OCI-LY1 (cell line): Measurements from ENCODE around the gene CAMK1G.

Source experiments
- H2AFZ ChIP-seq: fragments of 200-600 bp; sonication (generic), shearing (Covaris generic); 2 replicates; pipeline ENCODE4 v1.6.0; 2014; ENCODE audit warnings: antibody characterized with exemption, mild to moderate bottlenecking, low read length
- H3F3A ChIP-seq: fragments of 200-600 bp; sonication (generic), shearing (Covaris generic); 2 replicates; pipeline ENCODE4 v1.6.0; 2014; ENCODE audit warnings: mild to moderate bottlenecking, antibody characterized with exemption, low read length, moderate library complexity; ENCODE audit not compliant: insufficient read depth
- H3K27ac ChIP-seq: fragments of 200-600 bp; sonication (generic); 2 replicates; pipeline ENCODE4 v1.5.1; 2014; ENCODE audit warnings: low read length, mixed run types, mild to moderate bottlenecking, low read depth; ENCODE audit not compliant: poor library complexity, severe bottlenecking
- H3K27me3 ChIP-seq: fragments of 200-600 bp; sonication (generic); 2 replicates; pipeline ENCODE4 v1.6.0; 2014; ENCODE audit warnings: antibody characterized with exemption, mild to moderate bottlenecking, low read length, moderate library complexity; ENCODE audit not compliant: insufficient read depth
- H3K36me3 ChIP-seq: fragments of 200-600 bp; sonication (generic); 2 replicates; pipeline ENCODE4 v1.6.1; 2014; ENCODE audit warnings: mild to moderate bottlenecking, antibody characterized with exemption, low read length, moderate library complexity, mixed read lengths; ENCODE audit not compliant: insufficient read depth
- H3K4me1 ChIP-seq: fragments of 200-600 bp; sonication (generic); 2 replicates; pipeline ENCODE4 v1.5.1; 2014; ENCODE audit warnings: mild to moderate bottlenecking, low read length, moderate library complexity; ENCODE audit not compliant: insufficient read depth, severe bottlenecking
- H3K4me2 ChIP-seq: fragments of 200-600 bp; sonication (generic), shearing (Covaris generic); 2 replicates; pipeline ENCODE4 v1.6.1; 2014; ENCODE audit warnings: low read length
- H3K4me3 ChIP-seq: fragments of 200-600 bp; sonication (generic); 2 replicates; pipeline ENCODE4 v1.5.1; 2014; ENCODE audit warnings: low read length, low read depth, mild to moderate bottlenecking, mixed read lengths; ENCODE audit not compliant: poor library complexity, severe bottlenecking
- H3K79me2 ChIP-seq: fragments of 200-600 bp; shearing (Covaris generic); 2 replicates; pipeline ENCODE4 v1.6.1; 2016; ENCODE audit warnings: mixed run types, low read length, mixed read lengths; ENCODE audit not compliant: insufficient read depth
- H3K9ac ChIP-seq: fragments of 200-600 bp; sonication (generic), shearing (Covaris generic); 2 replicates; pipeline ENCODE4 v1.6.1; 2014; ENCODE audit warnings: mild to moderate bottlenecking, low read length, mixed read lengths
- H3K9me2 ChIP-seq: fragments of 200-600 bp; sonication (generic), shearing (Covaris generic); 2 replicates; pipeline ENCODE4 v1.6.1; 2014; ENCODE audit warnings: low read depth, mild to moderate bottlenecking, low read length, mixed read lengths
- H3K9me3 ChIP-seq: fragments of 200-600 bp; shearing (Covaris generic); 2 replicates; pipeline ENCODE4 v1.6.1; 2014; ENCODE audit warnings: low read length, mixed read lengths
- H4K20me1 ChIP-seq: fragments of 200-600 bp; sonication (generic), shearing (Covaris generic); 2 replicates; pipeline ENCODE4 v1.6.0; 2016; ENCODE audit warnings: mild to moderate bottlenecking, low read length; ENCODE audit not compliant: insufficient read depth
- EZH2 ChIP-seq: fragments of 200-600 bp; sonication (generic), shearing (Covaris generic); IDR thresholded peaks from 2 replicates; pipeline ENCODE4 v1.8.0; 2017; ENCODE audit warnings: borderline replicate concordance, mixed run types, mild to moderate bottlenecking, antibody characterized with exemption, low read length, moderate library complexity, mixed read lengths
- TF ChIP-seq, protein P1 (sequence below): fragments of 200-600 bp; sonication (generic), shearing (Covaris generic); IDR thresholded peaks from 2 replicates; pipeline ENCODE4 v1.5.1; 2017; ENCODE audit warnings: mild to moderate bottlenecking, antibody characterized with exemption, low read length, moderate library complexity, mixed read lengths

The CAMK1G gene

DNA sequence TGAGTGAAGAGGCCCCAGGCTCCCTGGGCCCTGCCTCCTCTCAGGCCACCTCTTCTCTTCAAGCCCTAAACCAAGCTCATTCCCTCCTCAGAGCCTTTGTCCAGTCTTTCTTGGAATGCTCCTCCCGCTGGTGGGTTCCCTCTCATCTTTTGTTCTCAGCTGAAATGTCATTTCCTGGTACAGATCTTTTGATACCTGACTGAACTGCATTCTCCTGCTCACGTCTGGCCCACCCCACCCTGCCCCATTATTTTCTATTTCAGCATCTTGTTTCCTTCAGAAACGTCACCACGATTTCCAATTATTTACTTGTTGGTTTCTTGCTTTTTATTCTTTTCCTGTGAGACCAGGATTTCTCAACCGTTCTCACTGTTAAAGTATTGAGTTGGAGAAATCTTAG is 52.3 kb downstream of the CAMK1G start:
- Histone ChIP-seq H3K4me1 (no peaks in the 10 kb centered on the region), H3K9me2 (no peaks in the 10 kb centered on the region), H3K9ac (no peak overlapping the region), H2AFZ (no peak overlapping the region), H3K9me3 (no peaks in the 10 kb centered on the region), H3K27ac (no peak overlapping the region), H3K36me3 (no peaks in the 10 kb centered on the region), H3K27me3 (peaks cover 3% of the 10 kb centered on the region; the same call in 1 of the 2 replicates), H3K79me2 (no peaks in the 10 kb centered on the region), H3F3A (no peaks in the 10 kb centered on the region), H4K20me1 (no peaks in the 10 kb centered on the region), H3K4me3 (no peak overlapping the region), H3K4me2 (no peak overlapping the region)
- TF ChIP-seq, protein P1, sequence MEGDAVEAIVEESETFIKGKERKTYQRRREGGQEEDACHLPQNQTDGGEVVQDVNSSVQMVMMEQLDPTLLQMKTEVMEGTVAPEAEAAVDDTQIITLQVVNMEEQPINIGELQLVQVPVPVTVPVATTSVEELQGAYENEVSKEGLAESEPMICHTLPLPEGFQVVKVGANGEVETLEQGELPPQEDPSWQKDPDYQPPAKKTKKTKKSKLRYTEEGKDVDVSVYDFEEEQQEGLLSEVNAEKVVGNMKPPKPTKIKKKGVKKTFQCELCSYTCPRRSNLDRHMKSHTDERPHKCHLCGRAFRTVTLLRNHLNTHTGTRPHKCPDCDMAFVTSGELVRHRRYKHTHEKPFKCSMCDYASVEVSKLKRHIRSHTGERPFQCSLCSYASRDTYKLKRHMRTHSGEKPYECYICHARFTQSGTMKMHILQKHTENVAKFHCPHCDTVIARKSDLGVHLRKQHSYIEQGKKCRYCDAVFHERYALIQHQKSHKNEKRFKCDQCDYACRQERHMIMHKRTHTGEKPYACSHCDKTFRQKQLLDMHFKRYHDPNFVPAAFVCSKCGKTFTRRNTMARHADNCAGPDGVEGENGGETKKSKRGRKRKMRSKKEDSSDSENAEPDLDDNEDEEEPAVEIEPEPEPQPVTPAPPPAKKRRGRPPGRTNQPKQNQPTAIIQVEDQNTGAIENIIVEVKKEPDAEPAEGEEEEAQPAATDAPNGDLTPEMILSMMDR = no peak
- TF ChIP-seq EZH2 = no peak

- H3K36me3 ChIP-seq = no peaks in the 10 kb centered on the region
- H3K4me1 ChIP-seq = no peaks in the 10 kb centered on the region
- no peak overlapping the region for H3K4me3 ChIP-seq
- no peaks in the 10 kb centered on the region for H3K9me3 ChIP-seq
- TF ChIP-seq, protein P1 = no peak
- no peak for TF ChIP-seq EZH2
- no peak overlapping the region for H2AFZ ChIP-seq
- H3K27me3 ChIP-seq = no peaks in the 10 kb centered on the region
- H3K79me2 ChIP-seq = no peaks in the 10 kb centered on the region
- H3K4me2 ChIP-seq = no peak overlapping the region
- H3K27ac ChIP-seq = no peak overlapping the region
- no peaks in the 10 kb centered on the region for H3F3A ChIP-seq
- no peaks in the 10 kb centered on the region for H3K9me2 ChIP-seq
- no peaks in the 10 kb centered on the region for H4K20me1 ChIP-seq
- no peak overlapping the region for H3K9ac ChIP-seq
Observed at GRCh38 chr1:209641832-209642172, 58.3 kb downstream of the CAMK1G start.

DNA sequence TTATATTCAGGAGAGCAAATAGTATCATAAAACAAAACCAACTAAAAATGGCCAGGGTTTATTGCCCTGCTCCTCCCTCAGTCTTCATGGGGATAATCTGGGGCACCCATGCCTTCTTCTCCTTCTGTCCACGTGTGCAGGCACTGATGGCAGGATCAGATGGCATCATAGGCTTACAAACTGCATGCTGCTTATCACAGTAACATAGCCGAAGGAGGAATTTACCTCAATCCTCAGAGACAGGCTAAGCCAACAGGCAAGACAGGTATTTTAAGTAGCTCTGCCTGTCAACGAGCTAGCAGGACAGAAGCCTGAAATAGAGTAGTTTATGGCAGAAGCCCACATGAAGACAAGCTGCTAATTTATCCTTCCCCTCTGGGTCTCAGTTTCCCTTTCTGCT is 59.3 kb downstream of the CAMK1G start:
- Histone ChIP-seq H3K79me2 (no peaks in the 10 kb centered on the region), H3K27ac (no peak overlapping the region), H3K9ac (no peak overlapping the region), H3K4me3 (no peak overlapping the region), H3F3A (no peaks in the 10 kb centered on the region), H3K9me3 (no peaks in the 10 kb centered on the region), H3K36me3 (no peaks in the 10 kb centered on the region), H3K27me3 (no peaks in the 10 kb centered on the region), H2AFZ (no peak overlapping the region), H3K9me2 (no peaks in the 10 kb centered on the region), H3K4me1 (no peaks in the 10 kb centered on the region), H3K4me2 (no peak overlapping the region), H4K20me1 (no peaks in the 10 kb centered on the region)
- no peak for TF ChIP-seq EZH2
- TF ChIP-seq, protein P1 = no peak
